Measurements from ENCODE around the gene DRC7.

DNA sequence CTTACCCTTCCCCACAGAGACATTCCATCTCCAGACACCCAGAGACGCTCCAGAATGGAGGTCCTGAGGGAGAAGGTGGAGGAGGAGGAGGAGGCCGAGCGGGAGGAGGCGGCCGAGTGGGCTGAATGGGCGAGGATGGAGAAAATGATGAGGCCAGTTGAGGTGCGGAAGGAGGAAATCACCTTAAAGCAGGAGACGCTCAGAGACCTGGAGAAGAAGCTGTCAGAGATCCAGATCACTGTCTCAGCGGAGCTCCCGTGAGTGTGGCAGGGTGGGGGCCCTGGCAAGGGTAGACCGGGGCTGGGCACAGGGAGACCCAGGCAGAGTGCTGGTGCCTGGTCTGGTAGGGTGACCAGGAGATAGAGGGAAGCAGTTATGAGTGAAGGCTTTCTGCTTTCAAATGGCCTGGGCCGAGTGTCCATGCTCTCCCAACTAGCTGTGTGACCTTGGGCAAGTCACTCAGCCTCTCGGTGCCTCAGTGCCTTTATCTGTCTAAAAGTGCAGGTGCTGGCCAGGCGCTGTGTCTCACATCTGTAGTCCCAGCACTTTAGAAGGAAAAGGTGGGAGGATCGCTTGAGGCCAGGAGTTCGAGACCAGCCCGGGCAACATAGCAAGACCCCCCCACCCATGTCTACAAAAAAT, 3.4 kb downstream of the DRC7 start:
- TF ChIP-seq SIN3A (IDR thresholded peaks at IDR 0.05; ENCODE audit: borderline replicate concordance, insufficient read depth, low read length), result no peak
- TF ChIP-seq FOXP2 (optimal IDR thresholded peaks at IDR 0.05; ENCODE audit: borderline replicate concordance, extremely low read depth, extremely low read length, insufficient read depth), result no peak
- TF ChIP-seq POLR2AphosphoS5 (IDR thresholded peaks at IDR 0.05; ENCODE audit: low read depth, low read length), result no peak
- TF ChIP-seq, protein P1, sequence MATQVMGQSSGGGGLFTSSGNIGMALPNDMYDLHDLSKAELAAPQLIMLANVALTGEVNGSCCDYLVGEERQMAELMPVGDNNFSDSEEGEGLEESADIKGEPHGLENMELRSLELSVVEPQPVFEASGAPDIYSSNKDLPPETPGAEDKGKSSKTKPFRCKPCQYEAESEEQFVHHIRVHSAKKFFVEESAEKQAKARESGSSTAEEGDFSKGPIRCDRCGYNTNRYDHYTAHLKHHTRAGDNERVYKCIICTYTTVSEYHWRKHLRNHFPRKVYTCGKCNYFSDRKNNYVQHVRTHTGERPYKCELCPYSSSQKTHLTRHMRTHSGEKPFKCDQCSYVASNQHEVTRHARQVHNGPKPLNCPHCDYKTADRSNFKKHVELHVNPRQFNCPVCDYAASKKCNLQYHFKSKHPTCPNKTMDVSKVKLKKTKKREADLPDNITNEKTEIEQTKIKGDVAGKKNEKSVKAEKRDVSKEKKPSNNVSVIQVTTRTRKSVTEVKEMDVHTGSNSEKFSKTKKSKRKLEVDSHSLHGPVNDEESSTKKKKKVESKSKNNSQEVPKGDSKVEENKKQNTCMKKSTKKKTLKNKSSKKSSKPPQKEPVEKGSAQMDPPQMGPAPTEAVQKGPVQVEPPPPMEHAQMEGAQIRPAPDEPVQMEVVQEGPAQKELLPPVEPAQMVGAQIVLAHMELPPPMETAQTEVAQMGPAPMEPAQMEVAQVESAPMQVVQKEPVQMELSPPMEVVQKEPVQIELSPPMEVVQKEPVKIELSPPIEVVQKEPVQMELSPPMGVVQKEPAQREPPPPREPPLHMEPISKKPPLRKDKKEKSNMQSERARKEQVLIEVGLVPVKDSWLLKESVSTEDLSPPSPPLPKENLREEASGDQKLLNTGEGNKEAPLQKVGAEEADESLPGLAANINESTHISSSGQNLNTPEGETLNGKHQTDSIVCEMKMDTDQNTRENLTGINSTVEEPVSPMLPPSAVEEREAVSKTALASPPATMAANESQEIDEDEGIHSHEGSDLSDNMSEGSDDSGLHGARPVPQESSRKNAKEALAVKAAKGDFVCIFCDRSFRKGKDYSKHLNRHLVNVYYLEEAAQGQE (IDR thresholded peaks at IDR 0.05; ENCODE audit: insufficient read depth in 1 of 2, low read depth in 2 of 2, low read length in 2 of 2), result no peak
- no peak for TF ChIP-seq TAF1 (IDR thresholded peaks at IDR 0.05; ENCODE audit: borderline replicate concordance, insufficient read depth, low read length)
